Nephron (organoid): ENCODE data around the gene GRM5.
A peak's percentile ranks its signal among the peaks of the same experiment; 100 is the strongest.

Experiments used
- H3K27ac Mint-ChIP-seq, 3 experiments: 2 replicates each; pipeline ENCODE4 v1.8.0; 2020; ENCODE audit warnings: mixed read lengths in 3 of 3, mild to moderate bottlenecking in 2 of 3, moderate library complexity in 1 of 3
- H3K27me3 Mint-ChIP-seq: 2 replicates; pipeline ENCODE4 v1.8.0; 2021; ENCODE audit warnings: low read depth, mild to moderate bottlenecking, moderate library complexity, mixed read lengths
- H3K36me3 Mint-ChIP-seq: 2 replicates; pipeline ENCODE4 v1.8.0; 2020; ENCODE audit warnings: low read depth, mixed read lengths
- H3K4me1 Mint-ChIP-seq: 2 replicates; pipeline ENCODE4 v1.8.0; 2020; ENCODE audit warnings: mixed read lengths
- H3K4me3 Mint-ChIP-seq, 3 experiments: 2 replicates each; pipeline ENCODE4 v1.8.0; 2020; ENCODE audit warnings: mild to moderate bottlenecking in 3 of 3, mixed read lengths in 3 of 3, moderate library complexity in 2 of 3
- H3K9me3 Mint-ChIP-seq: 2 replicates; pipeline ENCODE4 v1.8.0; 2020; ENCODE audit warnings: mixed read lengths
- TF ChIP-seq, protein P1 (sequence below), 3 experiments: fragments of 200-600 bp; sonication (generic); IDR thresholded peaks; one replicate each; pipeline ENCODE4 v1.5.0; 2021; ENCODE audit warnings: antibody characterized with exemption in 3 of 3; ENCODE audit not compliant: unreplicated experiment in 3 of 3

The GRM5 gene

DNA sequence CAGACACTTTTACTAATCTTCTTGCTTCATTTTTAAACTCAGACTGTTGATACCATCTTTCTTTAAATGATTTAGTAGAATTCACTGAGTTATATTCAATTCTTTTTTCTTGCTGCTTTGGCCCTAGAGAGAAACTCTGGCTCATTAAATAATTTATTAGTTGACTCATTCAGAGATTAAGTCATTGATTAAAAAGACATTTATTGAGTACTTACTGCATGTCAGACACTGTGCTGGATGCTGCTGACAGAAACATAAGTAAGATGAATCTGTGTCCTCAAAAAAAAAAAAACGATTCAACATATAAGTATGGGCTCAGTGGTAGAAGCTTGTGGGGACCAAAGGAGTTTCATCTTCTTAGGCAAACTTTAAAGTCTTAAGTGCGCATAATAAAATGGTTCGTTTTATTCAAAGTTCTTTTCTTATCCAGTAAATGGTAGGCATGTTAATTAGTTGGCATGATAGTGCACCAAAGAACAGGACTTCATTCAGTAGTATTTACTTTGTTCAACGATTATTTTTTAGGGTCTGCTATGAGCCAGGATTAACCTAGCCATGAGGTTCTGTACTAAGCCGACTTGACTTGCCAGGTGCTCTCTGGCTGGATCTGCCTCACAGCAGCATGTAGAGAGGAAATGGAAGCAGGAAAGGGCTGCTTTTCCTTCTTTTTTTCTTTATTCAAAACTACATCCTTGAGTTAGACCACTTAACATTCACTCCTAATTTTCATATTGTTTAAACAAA, 447.3 kb downstream of the GRM5 start:
- no peak overlapping the region for H3K4me3 Mint-ChIP-seq
- H3K36me3 Mint-ChIP-seq, result no peaks in the 10 kb centered on the region
- peak overlapping the region in 2 of 3 experiments; percentile 71 to 82 for H3K27ac Mint-ChIP-seq
- no peaks in the 10 kb centered on the region for H3K27me3 Mint-ChIP-seq
- TF ChIP-seq, protein P1, sequence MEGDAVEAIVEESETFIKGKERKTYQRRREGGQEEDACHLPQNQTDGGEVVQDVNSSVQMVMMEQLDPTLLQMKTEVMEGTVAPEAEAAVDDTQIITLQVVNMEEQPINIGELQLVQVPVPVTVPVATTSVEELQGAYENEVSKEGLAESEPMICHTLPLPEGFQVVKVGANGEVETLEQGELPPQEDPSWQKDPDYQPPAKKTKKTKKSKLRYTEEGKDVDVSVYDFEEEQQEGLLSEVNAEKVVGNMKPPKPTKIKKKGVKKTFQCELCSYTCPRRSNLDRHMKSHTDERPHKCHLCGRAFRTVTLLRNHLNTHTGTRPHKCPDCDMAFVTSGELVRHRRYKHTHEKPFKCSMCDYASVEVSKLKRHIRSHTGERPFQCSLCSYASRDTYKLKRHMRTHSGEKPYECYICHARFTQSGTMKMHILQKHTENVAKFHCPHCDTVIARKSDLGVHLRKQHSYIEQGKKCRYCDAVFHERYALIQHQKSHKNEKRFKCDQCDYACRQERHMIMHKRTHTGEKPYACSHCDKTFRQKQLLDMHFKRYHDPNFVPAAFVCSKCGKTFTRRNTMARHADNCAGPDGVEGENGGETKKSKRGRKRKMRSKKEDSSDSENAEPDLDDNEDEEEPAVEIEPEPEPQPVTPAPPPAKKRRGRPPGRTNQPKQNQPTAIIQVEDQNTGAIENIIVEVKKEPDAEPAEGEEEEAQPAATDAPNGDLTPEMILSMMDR (IDR thresholded peaks at IDR 0.05; ENCODE audit: unreplicated experiment in 3 of 3), result no peak
- peaks cover 58% of the 10 kb centered on the region for H3K4me1 Mint-ChIP-seq
- H3K9me3 Mint-ChIP-seq, result peaks cover 2% of the 10 kb centered on the region

DNA sequence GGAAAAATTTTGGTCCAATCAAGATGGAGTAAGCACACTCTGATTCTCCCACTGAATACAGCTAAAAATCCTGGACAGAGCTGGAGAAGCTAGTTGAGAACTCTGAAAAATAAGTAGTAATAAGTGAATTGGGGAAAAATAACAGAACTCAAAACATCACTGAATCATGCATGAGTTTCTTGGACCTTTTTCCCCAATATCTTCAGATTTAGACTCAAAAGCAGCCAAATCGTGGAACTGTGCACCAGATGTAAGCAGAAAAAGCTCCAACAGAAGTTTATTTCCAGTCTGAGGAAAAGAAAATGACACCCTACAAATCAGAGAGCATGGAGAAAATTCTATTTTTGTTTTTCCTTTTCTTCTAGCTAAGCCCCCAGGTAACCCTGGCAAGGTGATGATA, 448.6 kb downstream of the GRM5 start:
- peak overlapping the region in 2 of 3 experiments; percentile 58 to 71 for H3K27ac Mint-ChIP-seq
- H3K27me3 Mint-ChIP-seq, result no peaks in the 10 kb centered on the region
- peaks cover 52% of the 10 kb centered on the region for H3K4me1 Mint-ChIP-seq
- peaks cover 10% of the 10 kb centered on the region for H3K9me3 Mint-ChIP-seq
- TF ChIP-seq, protein P1 (IDR thresholded peaks at IDR 0.05; ENCODE audit: unreplicated experiment in 3 of 3), result no peak
- no peak overlapping the region for H3K4me3 Mint-ChIP-seq
- H3K36me3 Mint-ChIP-seq, result no peaks in the 10 kb centered on the region

DNA sequence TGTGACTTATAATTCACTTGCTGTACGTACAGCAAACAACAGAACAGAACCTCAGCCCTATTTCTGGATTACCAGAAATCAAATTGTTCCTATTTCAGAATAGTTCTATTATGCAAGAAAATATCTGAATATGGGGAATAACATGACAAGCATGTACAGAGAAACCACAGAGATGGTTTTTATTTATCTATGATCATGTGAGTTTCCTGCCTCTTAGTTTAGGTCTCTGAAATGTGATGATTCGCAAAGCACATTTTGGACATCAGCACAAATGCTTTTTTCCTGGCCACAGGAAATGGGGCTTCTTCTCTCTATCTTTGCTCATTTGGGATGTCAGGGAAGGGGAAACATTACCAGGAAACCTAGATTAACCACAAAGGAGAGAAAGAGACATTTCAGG, 461.5 kb downstream of the GRM5 start:
- H3K4me1 Mint-ChIP-seq, result peaks cover 39% of the 10 kb centered on the region
- peak overlapping the region; percentile 86 to 93 (median 88) for H3K27ac Mint-ChIP-seq
- no peaks in the 10 kb centered on the region for H3K9me3 Mint-ChIP-seq
- TF ChIP-seq, protein P1 (IDR thresholded peaks at IDR 0.05; ENCODE audit: unreplicated experiment in 3 of 3), result no peak
- H3K36me3 Mint-ChIP-seq, result no peaks in the 10 kb centered on the region
- H3K4me3 Mint-ChIP-seq, result no peak overlapping the region
- H3K27me3 Mint-ChIP-seq, result no peaks in the 10 kb centered on the region

DNA sequence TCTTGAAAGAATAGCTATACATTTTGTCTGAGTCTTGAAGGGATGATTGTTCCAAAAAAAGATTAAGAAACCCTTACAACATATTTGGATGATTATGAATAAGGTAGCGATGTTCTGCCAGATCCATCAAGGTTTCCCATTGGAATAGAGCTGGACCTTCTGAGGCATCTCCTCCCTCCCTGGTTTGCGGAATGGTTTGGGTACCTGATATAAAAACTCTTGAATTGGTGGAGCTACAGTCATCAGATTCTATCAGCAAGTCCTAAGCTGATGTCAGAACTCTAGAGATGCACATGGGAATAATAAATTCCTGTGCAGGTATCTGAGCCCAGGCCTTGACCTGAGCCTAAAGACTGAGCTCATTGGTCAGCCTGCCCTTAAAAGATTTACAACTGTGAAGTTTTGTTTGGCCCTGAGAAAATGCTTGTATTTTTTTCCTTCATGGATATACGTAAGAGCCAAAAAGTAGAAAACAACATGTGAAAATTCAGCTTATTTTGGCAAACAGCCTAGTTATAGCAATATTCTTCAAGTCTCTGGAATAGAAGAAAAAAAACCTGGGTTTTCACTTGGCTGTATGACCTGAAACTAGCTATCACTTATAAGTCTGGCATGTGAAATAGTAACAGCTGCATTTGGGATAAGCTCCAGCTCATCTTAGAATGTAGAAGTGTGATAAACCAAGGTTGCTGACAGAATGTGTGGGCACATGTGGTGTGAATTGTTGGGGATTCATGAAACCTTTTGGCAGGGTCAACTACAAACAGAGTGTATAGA, 462.5 kb downstream of the GRM5 start:
- H3K27me3 Mint-ChIP-seq, result no peaks in the 10 kb centered on the region
- H3K4me1 Mint-ChIP-seq, result peaks cover 39% of the 10 kb centered on the region
- H3K27ac Mint-ChIP-seq, result peak overlapping the region; percentile 86 to 93 (median 88)
- TF ChIP-seq, protein P1 (IDR thresholded peaks at IDR 0.05; ENCODE audit: unreplicated experiment in 3 of 3), result no peak
- H3K36me3 Mint-ChIP-seq, result no peaks in the 10 kb centered on the region
- H3K9me3 Mint-ChIP-seq, result no peaks in the 10 kb centered on the region
- H3K4me3 Mint-ChIP-seq, result peak overlapping the region in 1 of 3 experiments; percentile 10

DNA sequence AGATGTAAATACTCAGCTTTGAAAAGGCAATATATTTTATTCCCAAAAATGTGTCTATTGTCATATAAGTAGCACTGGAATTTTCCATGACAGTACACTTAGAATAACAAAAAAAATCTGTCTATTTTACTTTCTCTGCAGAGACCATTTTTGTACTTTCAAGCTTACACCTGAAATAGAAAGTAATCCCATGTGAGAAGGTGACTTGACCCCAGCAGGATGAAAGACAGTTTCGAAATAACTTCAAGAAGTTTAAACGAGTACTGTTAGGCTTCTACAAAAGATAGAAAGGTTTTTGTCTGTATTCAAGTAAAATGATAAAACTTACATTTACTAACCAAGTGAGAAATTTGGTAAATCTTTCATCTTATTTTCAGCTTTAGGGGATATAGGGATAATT, 468.4 kb downstream of the GRM5 start:
- peaks cover 6% of the 10 kb centered on the region for H3K4me1 Mint-ChIP-seq
- H3K36me3 Mint-ChIP-seq, result no peaks in the 10 kb centered on the region
- H3K27me3 Mint-ChIP-seq, result no peaks in the 10 kb centered on the region
- TF ChIP-seq, protein P1 (IDR thresholded peaks at IDR 0.05; ENCODE audit: unreplicated experiment in 3 of 3), result no peak
- no peaks in the 10 kb centered on the region for H3K9me3 Mint-ChIP-seq
- no peak overlapping the region for H3K27ac Mint-ChIP-seq
- no peak overlapping the region for H3K4me3 Mint-ChIP-seq
